Ascending aorta (tissue), 2 donors: ENCODE data around the gene MAGI1. TPM values are rescaled to one million over a fixed set of nuclear protein-coding genes. Genes with fewer than 3 reads are reported as not detected.

ENCODE experiments used
- DNase-seq, 2 donors: peaks; one replicate each; pipeline ENCODE4 v3.0.0-alpha.2; 2019; ENCODE audit warnings: low spot score in 2 of 2
- H3K27ac ChIP-seq, 2 donors: fragments of 200-600 bp; sonication (generic); one replicate each; pipeline ENCODE4 v1.5.1; 2016 to 2017; ENCODE audit warnings: mild to moderate bottlenecking in 1 of 2
- H3K27me3 ChIP-seq: fragments of 200-600 bp; sonication (generic); one replicate; pipeline ENCODE4 v1.5.1; 2017
- H3K36me3 ChIP-seq, 2 donors: fragments of 200-600 bp; sonication (generic); one replicate each; pipeline ENCODE4 v1.5.1; 2016
- H3K4me1 ChIP-seq, 2 donors: fragments of 200-600 bp; sonication (generic); one replicate each; pipeline ENCODE4 v1.5.1; 2016 to 2017; ENCODE audit warnings: mild to moderate bottlenecking in 1 of 2
- H3K4me3 ChIP-seq, 2 donors: fragments of 200-600 bp; sonication (generic); one replicate each; pipeline ENCODE4 v1.5.1; 2016 to 2017; ENCODE audit warnings: mild to moderate bottlenecking in 1 of 2
- H3K9me3 ChIP-seq, 2 donors: fragments of 200-600 bp; sonication (generic); one replicate each; pipeline ENCODE4 v1.5.1; 2016
- intact Hi-C: fragments of 100-400 bp; cut with DNase I; formaldehyde crosslinking; loops from one replicate; pipeline ENCODE4 v1.15.1; 2023
- total RNA-seq: library from RNA; depleted of rRNA; stranded (reverse); fragments of >200 nt; gene quantifications from one replicate; pipeline ENCODE4 v1.1.0, GENCODE V29; 2016
- TF ChIP-seq, protein P1 (sequence below), 3 experiments: fragments of 200-600 bp in 2 of 3; fragments of 450-650 bp in 1 of 3; sonication (generic) in 2 of 3; IDR thresholded peaks; one replicate each; pipeline ENCODE4 v1.5.1; 2016 to 2019; ENCODE audit warnings: antibody characterized with exemption in 3 of 3, mild to moderate bottlenecking in 1 of 3, moderate library complexity in 1 of 3

Gene MAGI1
- total RNA-seq, 1 donor from 2014 or later: 28.4 TPM

GRCh38 chr3:65433480-65433879 is 605.2 kb downstream of the MAGI1 start:
- no peak overlapping the region for H3K27ac ChIP-seq
- DNase-seq: no peak
- no peaks in the 10 kb centered on the region for H3K9me3 ChIP-seq
- peaks cover 5 to 15% of the 10 kb centered on the region in 2 donors for H3K36me3 ChIP-seq
- intact Hi-C loops: no loop called here
- no peaks in the 10 kb centered on the region for H3K27me3 ChIP-seq
- TF ChIP-seq, protein P1, sequence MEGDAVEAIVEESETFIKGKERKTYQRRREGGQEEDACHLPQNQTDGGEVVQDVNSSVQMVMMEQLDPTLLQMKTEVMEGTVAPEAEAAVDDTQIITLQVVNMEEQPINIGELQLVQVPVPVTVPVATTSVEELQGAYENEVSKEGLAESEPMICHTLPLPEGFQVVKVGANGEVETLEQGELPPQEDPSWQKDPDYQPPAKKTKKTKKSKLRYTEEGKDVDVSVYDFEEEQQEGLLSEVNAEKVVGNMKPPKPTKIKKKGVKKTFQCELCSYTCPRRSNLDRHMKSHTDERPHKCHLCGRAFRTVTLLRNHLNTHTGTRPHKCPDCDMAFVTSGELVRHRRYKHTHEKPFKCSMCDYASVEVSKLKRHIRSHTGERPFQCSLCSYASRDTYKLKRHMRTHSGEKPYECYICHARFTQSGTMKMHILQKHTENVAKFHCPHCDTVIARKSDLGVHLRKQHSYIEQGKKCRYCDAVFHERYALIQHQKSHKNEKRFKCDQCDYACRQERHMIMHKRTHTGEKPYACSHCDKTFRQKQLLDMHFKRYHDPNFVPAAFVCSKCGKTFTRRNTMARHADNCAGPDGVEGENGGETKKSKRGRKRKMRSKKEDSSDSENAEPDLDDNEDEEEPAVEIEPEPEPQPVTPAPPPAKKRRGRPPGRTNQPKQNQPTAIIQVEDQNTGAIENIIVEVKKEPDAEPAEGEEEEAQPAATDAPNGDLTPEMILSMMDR (IDR thresholded peaks at IDR 0.05): no peak
- no peaks in the 10 kb centered on the region for H3K4me1 ChIP-seq
- no peak overlapping the region for H3K4me3 ChIP-seq

DNA sequence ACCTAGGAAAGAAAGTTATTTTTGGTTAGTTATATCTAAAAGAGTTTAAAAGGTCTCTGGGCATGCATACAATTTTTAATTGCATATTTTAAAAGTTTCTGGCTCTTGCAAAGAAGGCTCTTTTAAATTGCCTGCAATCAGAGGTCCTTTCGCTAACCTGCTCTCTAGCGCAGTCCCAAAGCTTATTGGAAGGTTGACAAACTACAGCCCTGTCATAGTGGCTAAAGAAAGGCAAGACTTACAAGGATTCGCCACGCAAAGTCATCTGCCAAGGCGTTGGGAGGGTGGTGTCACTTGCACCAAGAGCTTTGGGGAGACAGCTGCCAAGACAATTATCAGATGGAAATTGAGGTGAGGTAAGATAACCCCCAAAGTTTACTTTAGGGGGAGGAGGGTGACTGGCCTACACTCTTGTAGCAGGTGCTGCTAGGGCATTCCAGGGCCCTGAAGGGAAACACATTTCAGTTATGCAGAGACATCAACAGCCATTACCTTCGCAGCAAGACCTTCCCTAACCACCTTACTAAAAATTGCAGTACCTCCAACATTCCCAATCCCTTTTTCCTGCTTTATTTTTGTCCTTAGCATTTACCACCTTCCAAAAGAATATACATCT is 606.2 kb downstream of the MAGI1 start:
- TF ChIP-seq, protein P1 (IDR thresholded peaks at IDR 0.05): no peak
- no peak overlapping the region for H3K4me3 ChIP-seq
- intact Hi-C loops: no loop called here
- H3K4me1 ChIP-seq: no peaks in the 10 kb centered on the region
- no peak for DNase-seq
- no peaks in the 10 kb centered on the region for H3K27me3 ChIP-seq
- no peak overlapping the region for H3K27ac ChIP-seq
- no peaks in the 10 kb centered on the region for H3K9me3 ChIP-seq
- peaks cover 5 to 11% of the 10 kb centered on the region in 2 donors for H3K36me3 ChIP-seq

GRCh38 chr3:65425880-65426279 is 612.8 kb downstream of the MAGI1 start:
- intact Hi-C loops: no loop called here
- no peak for DNase-seq
- no peaks in the 10 kb centered on the region for H3K4me1 ChIP-seq
- H3K27me3 ChIP-seq: no peaks in the 10 kb centered on the region
- no peaks in the 10 kb centered on the region for H3K9me3 ChIP-seq
- H3K4me3 ChIP-seq: no peak overlapping the region
- H3K27ac ChIP-seq: no peak overlapping the region
- H3K36me3 ChIP-seq: peaks cover 5 to 18% of the 10 kb centered on the region in 2 donors
- TF ChIP-seq, protein P1 (IDR thresholded peaks at IDR 0.05): peak in 1 of 3 experiments; percentile 31

DNA sequence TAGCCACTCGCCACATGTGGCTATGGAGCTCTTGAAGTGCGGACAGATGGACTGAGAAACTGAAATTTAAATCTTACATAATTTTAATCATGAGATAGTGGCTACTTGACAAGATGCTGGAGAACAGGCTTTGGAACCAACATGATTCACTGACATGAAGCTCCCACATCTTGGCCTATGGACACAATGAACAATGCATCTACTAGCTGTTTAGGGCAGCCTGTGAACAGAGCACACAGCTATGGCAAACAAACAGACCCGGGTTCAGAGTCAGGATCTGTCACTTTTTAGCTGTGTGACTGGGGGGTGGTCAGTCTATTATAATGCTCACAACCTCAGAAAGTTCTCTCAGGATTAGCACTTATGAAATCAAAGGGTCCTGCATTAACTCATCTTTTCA is 616.6 kb downstream of the MAGI1 start:
- H3K4me1 ChIP-seq: no peaks in the 10 kb centered on the region
- peaks cover 0 to 7% of the 10 kb centered on the region in 2 donors for H3K36me3 ChIP-seq
- H3K4me3 ChIP-seq: no peak overlapping the region
- intact Hi-C loops: no loop called here
- TF ChIP-seq, protein P1 (IDR thresholded peaks at IDR 0.05): no peak
- no peaks in the 10 kb centered on the region for H3K9me3 ChIP-seq
- DNase-seq: no peak
- H3K27ac ChIP-seq: no peak overlapping the region
- H3K27me3 ChIP-seq: no peaks in the 10 kb centered on the region

DNA sequence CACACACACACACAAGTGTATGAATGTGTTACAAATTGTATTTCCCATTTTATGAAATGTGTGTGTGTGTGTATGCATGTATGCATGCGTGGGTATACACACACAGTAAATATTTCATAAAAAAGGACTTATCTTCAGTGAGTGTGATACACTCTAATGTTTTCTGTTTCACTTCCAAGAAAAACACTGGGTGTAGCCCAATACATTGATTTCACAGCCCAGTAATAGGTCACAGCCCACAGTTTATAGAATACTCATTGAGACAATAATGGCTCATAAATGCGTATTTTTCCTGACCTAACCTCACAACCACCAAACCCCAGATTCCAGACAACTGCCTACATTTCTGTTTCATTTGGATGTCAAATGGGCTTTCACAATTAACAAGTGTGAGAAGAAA is 619.5 kb downstream of the MAGI1 start:
- no peak overlapping the region for H3K4me3 ChIP-seq
- H3K27me3 ChIP-seq: no peaks in the 10 kb centered on the region
- DNase-seq: no peak
- H3K4me1 ChIP-seq: no peaks in the 10 kb centered on the region
- intact Hi-C loops: loop anchor here (10.0 kb wide), 1 partner anchor 884 kb away; no protein-coding TSS in a partner anchor
- no peaks in the 10 kb centered on the region for H3K9me3 ChIP-seq
- H3K36me3 ChIP-seq: peaks cover 0 to 7% of the 10 kb centered on the region in 2 donors
- TF ChIP-seq, protein P1 (IDR thresholded peaks at IDR 0.05): no peak
- no peak overlapping the region for H3K27ac ChIP-seq
